Measurements from ENCODE around the gene KIAA0586. TPM values are rescaled to one million over a fixed set of nuclear protein-coding genes. Genes with fewer than 3 reads are reported as not detected.
"Not testable (repeated sequence)": the region's sequence is repeated elsewhere in the genome, so short reads cannot be mapped to it uniquely, and the experiment has no call there.

The KIAA0586 gene
- polyA plus RNA-seq, 1 experiment = 24.6 TPM

DNA sequence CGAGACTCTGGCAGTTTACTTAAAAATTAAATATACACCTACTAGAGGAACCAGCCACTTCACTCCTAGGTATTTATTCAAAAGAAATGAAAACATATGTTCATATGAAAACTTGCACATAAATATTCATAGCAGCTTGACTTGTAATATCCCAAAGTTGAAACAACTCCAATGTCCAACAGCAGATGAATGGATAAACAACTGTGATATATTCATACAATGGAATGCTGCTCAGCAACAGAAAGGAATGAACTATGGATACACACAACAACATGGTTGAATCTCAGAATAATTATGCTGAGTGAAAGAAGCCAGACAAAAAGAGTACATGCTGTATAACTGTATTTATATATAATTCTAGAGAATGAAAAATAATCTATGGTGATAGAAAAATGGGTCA is 156.9 kb downstream of the KIAA0586 start:
- ChIA-PET POLR2A (interaction anchor here (0.6 to 0.7 kb wide), 2 partner anchors 22 to 281 kb away, joined by 3 read pairs; no protein-coding TSS in a partner anchor), CTCF (interaction anchor here (0.8 to 1.1 kb wide), 5 partner anchors 16 to 55 kb away, joined by 3 to 5 read pairs (median 3); no protein-coding TSS in a partner anchor)
- Histone ChIP-seq H3K27ac (ENCODE audit: low read depth, low read length) (no peak overlapping the region), H3K9me3 (ENCODE audit: control insufficient read depth, insufficient read depth, low read length) (no peaks in the 10 kb centered on the region), H3K4me3 (ENCODE audit: low read depth, low read length) (no peak overlapping the region), H3K27me3 (ENCODE audit: control insufficient read depth, insufficient read depth, low read length) (no peaks in the 10 kb centered on the region)
- DNase-seq (ENCODE audit: low read depth, low spot score) = peak; percentile 47
- TF ChIP-seq, protein P1, sequence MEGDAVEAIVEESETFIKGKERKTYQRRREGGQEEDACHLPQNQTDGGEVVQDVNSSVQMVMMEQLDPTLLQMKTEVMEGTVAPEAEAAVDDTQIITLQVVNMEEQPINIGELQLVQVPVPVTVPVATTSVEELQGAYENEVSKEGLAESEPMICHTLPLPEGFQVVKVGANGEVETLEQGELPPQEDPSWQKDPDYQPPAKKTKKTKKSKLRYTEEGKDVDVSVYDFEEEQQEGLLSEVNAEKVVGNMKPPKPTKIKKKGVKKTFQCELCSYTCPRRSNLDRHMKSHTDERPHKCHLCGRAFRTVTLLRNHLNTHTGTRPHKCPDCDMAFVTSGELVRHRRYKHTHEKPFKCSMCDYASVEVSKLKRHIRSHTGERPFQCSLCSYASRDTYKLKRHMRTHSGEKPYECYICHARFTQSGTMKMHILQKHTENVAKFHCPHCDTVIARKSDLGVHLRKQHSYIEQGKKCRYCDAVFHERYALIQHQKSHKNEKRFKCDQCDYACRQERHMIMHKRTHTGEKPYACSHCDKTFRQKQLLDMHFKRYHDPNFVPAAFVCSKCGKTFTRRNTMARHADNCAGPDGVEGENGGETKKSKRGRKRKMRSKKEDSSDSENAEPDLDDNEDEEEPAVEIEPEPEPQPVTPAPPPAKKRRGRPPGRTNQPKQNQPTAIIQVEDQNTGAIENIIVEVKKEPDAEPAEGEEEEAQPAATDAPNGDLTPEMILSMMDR (IDR thresholded peaks at IDR 0.05; ENCODE audit: low read depth, low read length) = no peak; the same call in 1 of the 2 replicates

DNA sequence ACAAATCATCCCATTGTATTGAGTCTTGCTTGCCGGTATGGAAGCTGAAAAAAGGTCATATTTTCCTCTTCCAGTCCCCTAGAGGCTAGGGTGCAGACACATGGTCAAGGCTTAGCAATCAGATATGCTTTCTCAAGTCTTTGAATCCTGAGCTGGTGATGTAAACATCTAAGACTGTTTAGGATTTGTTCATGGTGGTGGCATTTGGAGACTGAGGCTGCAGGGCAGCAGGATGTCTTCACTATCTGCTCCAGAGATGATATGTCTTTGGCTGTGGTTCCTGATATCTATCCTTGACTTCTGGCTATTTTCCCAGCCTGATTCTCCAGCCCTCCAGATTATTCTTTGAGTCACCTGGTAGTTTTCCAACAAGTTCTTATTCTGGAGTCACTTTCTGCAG is 159.8 kb downstream of the KIAA0586 start:
- Histone ChIP-seq H3K27me3 (ENCODE audit: control insufficient read depth, insufficient read depth, low read length) (no peaks in the 10 kb centered on the region), H3K9me3 (ENCODE audit: control insufficient read depth, insufficient read depth, low read length) (no peaks in the 10 kb centered on the region), H3K27ac (ENCODE audit: low read depth, low read length) (peak overlapping the region; percentile 22), H3K4me3 (ENCODE audit: low read depth, low read length) (no peak overlapping the region)
- POLR2A ChIA-PET = interaction anchor here (0.7 kb wide), 2 partner anchors 150 to 447 kb away, joined by 3 to 5 read pairs; no protein-coding TSS in a partner anchor
- TF ChIP-seq, protein P1 (IDR thresholded peaks at IDR 0.05; ENCODE audit: low read depth, low read length) = no peak
- CTCF ChIA-PET = interaction anchor here (0.8 kb wide), 1 partner anchor 47 kb away, joined by 3 read pairs; no protein-coding TSS in a partner anchor
- peak; percentile 54 for DNase-seq (ENCODE audit: low read depth, low spot score)

DNA sequence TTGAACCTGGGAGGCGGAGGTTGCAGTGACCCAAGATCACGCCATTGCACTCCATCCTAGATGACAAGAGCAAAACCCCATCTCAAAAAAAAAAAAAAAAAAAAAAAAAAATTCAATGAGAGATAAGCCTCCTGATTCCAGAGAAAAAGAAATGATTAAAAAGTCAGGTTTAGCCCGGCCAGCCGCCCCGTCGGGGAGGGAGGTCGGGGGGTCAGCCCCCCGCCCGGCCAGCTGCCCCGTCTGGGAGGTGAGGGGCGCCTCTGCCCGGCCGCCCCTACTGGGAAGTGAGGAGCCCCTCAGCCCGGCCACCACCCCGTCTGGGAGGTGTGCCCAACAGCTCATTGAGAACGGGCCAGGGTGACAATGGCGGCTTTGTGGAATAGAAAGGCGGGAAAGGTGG is 160.8 kb downstream of the KIAA0586 start:
- H3K27ac ChIP-seq (ENCODE audit: low read depth, low read length); H3K9me3 ChIP-seq (ENCODE audit: control insufficient read depth, insufficient read depth, low read length); POLR2A ChIA-PET; H3K27me3 ChIP-seq (ENCODE audit: control insufficient read depth, insufficient read depth, low read length); CTCF ChIA-PET; H3K4me3 ChIP-seq (ENCODE audit: low read depth, low read length); DNase-seq (ENCODE audit: low read depth, low spot score): not testable (repeated sequence)

DNA sequence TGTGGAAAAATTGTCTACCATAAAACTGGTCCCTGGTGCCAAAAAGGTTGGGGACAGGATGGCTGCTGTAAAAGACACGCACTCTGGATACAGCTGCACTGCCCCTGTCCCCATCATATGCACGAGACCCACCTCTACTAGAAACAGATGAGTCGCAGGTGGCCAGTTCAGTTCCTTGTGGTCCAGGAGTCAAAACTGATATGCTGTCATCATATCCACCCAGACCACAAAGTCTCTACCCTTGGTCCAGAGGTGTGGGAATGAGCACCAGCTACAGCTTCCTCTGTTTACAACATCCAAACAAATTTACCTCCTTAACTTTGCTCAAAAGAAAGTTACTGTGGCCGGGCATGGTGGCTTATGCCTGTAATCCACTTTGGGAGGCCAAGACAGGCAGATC is 166.5 kb downstream of the KIAA0586 start:
- TF ChIP-seq, protein P1 (IDR thresholded peaks at IDR 0.05; ENCODE audit: low read depth, low read length) = no peak
- H3K27me3 ChIP-seq (ENCODE audit: control insufficient read depth, insufficient read depth, low read length) = no peaks in the 10 kb centered on the region
- H3K27ac ChIP-seq (ENCODE audit: low read depth, low read length) = no peak overlapping the region
- ChIA-PET POLR2A (no interaction called here), CTCF (no interaction called here)
- DNase-seq (ENCODE audit: low read depth, low spot score) = no peak
- no peaks in the 10 kb centered on the region for H3K9me3 ChIP-seq (ENCODE audit: control insufficient read depth, insufficient read depth, low read length)
- H3K4me3 ChIP-seq (ENCODE audit: low read depth, low read length) = no peak overlapping the region

DNA sequence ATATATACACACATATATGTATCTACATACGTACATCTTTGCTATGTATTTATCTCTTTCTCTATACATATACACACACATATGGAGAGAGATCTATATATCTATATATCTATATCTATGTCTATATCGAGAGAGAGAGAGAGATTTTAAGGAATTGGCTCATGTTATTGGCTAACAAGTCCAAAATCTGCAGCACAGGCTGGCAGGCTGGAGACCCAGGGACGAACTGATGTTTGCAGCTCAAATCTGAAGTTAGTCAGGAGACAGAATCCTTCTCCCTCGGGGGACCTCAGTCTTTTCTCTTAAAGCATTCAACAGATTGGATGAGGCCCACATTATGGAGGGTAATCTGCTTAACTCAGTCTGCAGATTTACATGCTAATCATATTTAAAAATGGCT is 169.5 kb downstream of the KIAA0586 start:
- TF ChIP-seq, protein P1 (IDR thresholded peaks at IDR 0.05; ENCODE audit: low read depth, low read length) = no peak
- no peak for DNase-seq (ENCODE audit: low read depth, low spot score)
- H3K9me3 ChIP-seq (ENCODE audit: control insufficient read depth, insufficient read depth, low read length) = no peaks in the 10 kb centered on the region
- CTCF ChIA-PET = no interaction called here
- H3K27ac ChIP-seq (ENCODE audit: low read depth, low read length) = no peak overlapping the region
- no peak overlapping the region for H3K4me3 ChIP-seq (ENCODE audit: low read depth, low read length)
- POLR2A ChIA-PET = no interaction called here
- no peaks in the 10 kb centered on the region for H3K27me3 ChIP-seq (ENCODE audit: control insufficient read depth, insufficient read depth, low read length)

Data from AG04450 (cell line).